SK-N-DZ (cell line): ENCODE data around the gene TAS2R41.
"Not testable (repeated sequence)": the region's sequence is repeated elsewhere in the genome, so short reads cannot be mapped to it uniquely, and the experiment has no call there.

ENCODE experiments used
- DNase-seq: peaks from one replicate; pipeline ENCODE4 v3.0.0-alpha.2; 2015; ENCODE audit warnings: low spot score

Gene TAS2R41

DNA sequence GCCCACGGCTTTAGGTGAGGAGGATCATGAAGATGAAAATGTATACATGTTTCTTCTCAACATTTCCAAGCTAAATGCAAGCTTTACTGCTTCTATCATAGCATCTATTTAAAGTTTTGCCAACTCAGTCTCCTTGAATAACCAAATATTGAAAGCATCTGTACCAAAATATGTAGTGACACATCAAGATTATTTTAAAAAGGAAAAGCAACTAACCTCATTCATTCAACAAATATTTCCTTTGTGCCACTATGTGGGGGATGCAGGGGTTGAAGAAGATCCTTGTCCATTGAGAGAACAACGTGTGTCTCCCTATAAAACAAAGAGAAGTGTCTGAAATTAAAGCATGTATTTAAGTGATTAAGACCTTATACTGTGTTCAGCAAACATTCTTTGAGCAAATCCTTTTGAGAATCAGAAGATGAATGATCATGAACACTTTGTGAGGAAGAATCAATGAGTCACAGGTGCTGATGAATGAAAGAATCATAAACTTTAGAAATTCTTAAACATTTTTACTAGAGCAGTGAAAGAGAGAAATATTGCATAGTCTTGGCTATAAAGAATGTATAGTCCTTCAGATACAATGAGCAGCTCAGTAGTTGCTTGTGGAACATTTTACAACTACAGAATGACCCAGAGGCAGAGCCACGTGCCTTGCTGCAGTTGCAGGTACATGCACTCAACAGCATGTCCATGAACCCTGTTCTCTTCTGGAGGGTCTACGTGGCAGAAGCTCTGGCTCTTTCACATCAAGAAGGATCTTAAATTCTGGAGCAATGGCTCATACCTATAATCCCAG lies 20.5 kb upstream of the TAS2R41 start:
- no peak for DNase-seq

DNA sequence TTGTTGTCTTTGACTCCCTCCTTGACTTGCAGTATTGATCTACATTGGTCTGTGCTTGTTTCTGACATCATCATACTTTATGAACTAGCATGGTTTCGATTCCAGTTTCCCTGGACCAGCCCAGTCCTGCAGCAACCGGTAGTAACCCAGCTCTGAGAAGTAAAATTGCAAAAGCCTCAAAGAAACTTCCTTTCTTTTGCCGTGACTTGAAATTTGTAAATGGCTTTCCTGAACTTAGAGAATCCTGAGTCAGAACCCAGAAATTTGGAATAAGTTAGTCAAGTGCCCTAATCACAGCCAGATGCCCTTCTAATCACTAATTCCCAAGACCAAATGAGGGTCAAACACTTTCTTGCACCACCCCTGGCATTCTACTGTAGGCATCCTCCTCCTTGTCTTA lies 19.4 kb upstream of the TAS2R41 start:
- DNase-seq: no peak

DNA sequence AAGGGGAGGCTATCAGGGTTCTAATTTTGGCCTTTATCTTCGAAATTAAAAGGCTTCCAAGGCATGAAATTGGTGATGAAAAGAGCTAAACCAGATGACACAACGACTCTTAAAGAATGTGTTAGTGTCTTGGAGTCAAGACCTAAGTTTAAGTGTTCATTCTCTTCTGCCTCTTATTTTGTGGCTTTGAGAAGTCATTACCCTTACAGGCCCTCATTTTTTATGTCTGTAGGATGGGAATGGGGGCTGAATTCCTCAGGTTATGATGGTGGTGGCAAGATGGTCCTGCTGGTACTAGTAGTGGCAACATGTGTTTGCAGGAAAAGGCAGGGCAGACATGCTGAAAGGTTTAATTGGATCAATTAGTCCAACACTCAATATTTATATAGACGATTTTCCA lies 19.0 kb upstream of the TAS2R41 start:
- DNase-seq: no peak

DNA sequence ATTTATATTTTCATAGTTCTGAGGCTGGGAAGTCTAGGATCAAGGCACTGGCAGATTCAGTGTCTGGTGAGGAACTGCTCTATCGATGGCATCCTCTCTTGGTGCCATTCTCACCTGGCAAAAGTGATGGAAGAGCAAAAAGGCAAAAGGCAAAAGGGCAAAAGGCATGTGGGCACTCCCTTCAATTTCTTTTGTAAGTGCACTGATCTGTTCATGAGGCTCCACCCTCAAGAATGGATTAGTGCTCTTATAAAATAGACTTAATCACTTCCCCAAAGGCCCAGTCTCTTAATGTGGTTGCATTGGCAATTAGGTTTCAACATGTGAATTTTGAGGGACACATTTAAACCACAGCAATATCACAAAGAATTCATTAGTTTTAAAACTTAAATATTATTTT lies 18.3 kb upstream of the TAS2R41 start:
- DNase-seq: no peak

DNA sequence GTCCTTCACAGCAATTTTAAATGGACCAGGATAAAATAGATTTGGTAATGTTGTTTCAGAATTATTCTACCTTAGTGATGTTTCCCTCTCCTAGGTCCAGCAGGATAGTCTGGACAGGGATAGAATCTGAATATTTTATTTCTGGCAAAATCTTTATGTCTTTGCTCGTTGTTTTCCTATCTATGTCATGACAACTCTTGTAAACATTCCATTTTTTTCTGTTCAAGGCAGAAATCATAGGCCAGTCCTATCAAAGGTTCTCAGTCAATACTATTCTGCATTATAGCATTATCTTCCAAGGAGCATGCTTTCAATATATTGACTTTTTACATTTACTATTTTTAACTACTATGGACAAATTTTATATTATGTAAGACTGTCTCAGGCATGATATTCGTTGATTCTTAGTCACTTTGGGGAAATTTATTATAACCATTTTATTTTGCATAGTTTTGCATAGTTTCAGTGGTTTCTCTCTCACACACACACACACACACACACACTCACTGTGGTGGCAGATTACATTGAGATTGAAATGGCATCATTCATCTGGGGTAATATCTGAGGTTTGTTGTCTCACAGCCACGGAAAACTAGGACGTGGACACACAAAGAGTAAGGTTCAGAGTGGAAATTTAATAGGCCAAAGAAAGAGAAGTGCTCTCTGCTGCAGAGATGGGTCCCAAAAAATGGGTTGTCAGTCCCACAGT lies 17.2 kb upstream of the TAS2R41 start:
- DNase-seq: no peak

DNA sequence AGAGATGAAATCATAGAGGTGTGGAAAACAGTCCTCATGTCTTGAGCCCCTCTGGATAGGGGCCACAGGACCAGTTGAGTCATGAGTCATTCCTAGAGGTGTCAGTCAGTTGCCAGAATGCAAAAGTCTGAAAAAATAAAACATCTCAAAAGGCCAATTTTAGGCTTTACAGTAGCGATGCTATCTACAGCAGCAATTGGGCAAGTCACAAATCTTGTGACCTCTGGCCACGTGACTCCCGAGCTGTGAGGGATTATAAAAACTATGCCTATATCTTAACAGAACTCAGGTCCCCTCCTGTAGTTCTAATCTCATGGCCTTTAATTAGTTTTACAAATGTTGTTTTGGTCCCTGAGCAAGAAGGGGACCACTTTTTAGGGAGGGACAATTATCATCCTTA lies 15.6 kb upstream of the TAS2R41 start:
- DNase-seq: no peak

DNA sequence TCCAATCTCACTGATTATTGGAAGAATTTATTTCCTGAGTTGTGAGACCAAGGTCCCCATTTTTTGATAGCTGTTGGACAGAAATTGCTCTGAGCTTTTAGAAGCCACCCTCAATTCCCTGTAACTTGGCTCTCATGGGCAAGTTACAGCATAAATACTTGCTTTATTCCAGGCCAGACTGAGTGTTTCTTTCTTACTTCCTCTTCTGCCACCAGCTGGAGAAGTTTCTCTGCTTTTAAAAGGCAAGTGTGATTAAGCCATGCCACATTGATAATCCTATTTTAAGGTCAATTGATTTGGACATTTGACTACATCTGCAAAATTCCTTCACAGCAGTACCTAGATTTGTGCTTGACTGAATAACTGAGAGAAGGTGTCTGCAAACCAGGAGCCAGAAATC lies 14.1 kb upstream of the TAS2R41 start:
- DNase-seq: no peak

DNA sequence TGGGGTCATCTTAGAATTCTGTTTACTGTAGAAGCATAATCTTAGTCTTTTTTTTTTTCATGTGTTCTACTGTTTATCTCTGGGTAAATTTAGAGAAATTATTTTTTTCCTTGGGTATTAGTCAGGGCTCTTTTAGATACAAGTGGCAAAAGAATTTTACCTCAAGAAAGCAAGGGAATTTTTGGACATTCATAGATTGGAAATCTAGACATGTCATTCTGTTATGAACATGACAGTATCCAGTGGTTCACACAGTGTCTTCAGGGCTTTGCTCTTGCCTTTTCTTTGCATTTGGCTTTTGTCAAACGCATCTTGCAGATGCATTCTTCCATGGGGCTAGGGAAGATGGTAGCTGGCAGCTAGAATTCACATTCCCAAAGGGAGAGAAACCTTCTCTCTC lies 13.7 kb upstream of the TAS2R41 start:
- DNase-seq: no peak

DNA sequence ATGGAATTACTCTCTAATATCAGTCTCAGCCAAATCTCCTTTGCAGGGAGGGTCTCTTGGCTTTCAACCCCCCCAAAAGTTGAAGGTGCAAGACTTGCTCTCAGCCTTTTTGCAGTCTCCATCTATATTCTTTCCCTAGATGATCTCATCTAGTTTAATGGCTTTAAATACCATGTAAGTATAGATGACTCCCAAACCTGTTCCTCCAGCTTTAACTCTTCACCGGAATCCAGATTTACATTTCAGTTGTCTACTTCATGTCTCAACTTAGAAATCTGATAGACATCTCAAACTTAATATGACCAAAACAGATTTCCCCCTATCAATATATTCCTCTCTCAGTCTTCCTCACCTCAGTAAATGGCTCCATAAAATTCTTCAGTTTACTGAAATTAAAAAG lies 9.9 kb upstream of the TAS2R41 start:
- no peak for DNase-seq

DNA sequence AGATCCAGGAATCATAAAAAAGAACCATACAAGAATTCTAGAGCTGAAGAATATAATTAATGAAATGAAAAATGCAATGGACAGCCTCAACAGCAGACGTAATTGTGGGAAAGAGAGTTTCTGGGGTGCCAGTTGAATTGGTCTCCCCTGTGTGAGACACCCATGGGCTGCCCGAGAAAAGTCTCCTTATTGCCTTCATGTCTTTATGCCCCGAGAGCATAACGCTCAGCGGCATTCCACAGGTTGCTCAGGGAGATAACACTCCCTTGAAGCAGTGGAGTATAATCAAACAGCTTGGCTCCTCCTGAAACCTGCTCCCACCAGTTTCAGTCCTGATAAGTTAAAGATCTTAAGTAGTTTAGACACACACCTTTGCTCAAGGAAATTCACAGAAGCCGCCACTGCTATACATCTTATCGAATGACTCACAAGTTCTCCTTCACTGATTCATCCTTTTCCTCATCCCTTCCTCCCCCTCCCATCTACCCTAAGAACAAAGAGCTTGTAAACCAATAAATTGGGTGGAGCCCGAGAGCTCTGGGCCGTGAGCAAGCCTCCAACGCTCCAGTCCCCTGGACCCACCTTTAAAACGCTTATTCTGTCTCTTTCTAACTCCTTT lies 5.5 kb upstream of the TAS2R41 start:
- DNase-seq: not testable (repeated sequence)

DNA sequence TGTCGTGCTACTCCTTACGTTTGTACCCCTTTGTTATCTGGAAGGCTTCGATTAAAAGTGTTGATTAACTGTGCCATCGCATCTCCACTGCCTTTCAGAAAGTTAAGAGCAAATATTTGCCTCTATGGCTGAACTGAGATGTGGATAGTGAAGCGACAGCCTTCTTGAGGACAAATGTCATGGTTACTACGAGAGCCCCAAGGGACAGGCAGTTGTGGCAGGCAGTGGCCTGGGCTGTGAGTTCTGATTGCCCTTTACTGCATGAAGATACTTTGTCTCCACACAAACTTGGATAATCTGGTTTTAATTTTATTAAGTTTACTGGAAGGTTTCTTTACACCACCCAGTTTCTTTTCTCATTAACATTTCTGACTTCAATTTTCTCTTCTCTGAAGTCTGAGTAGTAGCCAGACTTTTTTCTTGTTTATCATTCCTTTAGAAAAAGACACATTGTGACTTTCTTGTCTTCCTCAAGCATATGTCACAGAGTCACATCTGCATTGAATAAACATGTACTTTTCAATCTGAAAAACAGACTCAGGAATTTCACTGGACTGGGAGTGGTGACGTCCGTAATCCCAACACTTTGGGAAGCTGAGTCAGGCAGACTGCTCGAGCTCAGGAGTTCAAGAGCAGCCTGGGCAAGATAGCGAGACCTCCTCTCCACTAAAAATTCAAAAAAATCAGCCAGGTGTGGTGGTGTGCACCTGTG lies 1.5 kb downstream of the TAS2R41 start:
- no peak for DNase-seq

DNA sequence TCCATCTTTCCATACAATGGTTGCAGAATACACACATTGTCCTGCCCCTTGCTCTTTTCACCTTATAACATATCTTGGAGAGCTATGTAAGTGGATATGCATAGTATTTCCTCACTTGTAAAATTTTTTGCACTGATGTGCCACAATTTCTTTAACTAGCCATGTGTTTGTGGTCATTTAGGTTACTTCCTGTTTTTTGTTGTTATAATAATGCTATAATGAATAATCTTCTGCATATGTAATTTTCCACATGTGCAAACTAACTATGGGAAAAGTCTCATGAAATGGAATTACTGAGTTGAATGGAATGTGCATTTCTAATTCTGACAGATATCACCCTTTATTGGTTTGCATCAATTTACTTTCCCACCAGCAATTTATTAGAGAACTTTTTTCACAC lies 2.8 kb downstream of the TAS2R41 start:
- DNase-seq: no peak

DNA sequence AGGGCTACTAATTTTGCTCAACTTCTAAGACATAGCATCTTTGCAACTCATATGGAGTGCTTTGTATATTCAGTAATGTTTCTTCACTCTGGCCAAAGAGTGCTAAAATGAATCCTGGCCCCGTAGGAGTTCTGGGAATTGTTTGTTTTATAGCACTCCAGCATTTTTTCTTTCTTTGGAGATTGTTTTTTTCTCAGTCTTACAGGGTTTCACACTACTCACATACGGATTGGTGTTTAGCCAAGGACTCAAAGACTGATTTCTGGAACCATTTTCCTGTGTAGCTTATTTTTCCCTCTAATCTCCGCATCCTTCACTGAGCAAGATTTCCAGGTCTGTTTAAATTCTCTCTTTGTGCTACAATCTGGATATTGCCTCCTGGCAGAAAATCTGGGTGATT lies 6.4 kb downstream of the TAS2R41 start:
- no peak for DNase-seq

DNA sequence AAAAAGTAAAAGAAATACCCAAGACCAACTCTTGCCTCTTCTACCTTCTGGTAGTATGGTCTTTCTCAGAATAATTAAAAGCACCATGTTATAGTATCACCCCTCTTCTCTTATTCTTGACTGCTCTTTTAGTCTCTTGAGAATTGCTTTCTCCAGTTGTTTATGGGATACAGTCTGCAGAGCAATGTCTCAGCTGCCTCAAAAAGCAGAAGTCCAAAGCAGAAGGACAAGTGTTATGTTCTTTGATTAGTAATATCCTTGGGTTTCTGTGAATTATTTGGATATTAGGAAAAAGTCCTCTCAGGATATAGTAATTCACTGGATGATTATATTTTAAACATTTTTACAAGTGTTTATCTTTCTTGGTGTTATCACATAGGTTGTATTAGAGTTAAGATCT lies 7.4 kb downstream of the TAS2R41 start:
- DNase-seq: no peak

DNA sequence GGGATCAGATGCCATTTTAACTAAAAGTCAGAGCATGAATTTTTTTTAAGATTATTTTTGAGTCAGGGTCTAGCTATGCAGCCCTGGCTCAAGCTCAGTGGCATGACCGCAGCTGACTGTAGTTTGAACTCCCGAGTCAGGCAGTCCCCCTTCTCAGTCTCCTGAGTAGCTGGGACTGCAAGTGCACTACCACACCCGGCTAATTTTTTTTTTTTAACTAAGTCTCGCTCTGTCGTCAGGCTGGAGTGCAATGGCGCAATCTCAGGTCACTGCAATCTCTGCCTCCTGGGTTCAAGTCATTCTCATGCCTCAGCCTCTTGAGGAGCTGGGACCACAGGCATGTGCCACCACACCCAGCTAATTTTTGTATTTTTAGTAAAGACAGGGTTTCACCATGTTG lies 7.8 kb downstream of the TAS2R41 start:
- DNase-seq: no peak

DNA sequence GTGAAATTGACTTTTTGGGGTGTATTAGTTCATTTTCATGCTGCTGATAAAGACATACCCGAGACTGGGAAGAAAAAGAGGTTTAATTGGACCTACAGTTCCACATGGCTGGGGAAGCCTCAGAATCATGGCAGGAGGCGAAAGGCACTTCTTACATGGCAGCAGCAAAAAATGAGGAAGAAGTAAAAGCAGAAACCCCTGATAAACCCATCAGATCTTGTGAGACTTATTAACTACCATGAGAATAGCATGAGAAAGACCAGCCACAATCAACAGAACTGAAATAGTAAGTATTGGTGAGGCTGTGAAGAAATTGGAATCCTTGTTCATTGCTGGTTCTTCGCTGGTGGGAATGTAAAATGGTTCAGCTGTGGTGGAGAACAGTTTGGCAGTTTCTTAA lies 8.6 kb downstream of the TAS2R41 start:
- DNase-seq: not testable (repeated sequence)

DNA sequence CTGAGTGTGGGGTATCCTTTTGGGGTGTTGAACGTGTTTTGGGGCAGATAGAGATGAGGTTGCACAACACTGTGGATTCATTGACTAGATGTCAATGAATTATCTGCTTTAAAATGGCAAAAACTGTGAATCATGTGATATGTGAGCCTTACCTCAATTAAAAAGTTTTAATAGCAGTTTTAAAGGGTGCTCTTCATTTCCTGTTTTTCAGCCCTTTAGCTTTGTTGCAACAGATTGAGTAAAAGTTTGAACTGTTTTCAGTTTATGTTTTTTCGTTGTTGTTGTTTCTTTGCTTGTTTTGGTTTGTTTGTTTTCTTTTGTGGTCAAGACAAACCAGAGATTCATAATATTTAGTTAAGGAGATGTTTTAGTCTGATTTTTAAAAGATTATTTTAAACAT lies 9.4 kb downstream of the TAS2R41 start:
- DNase-seq: no peak

DNA sequence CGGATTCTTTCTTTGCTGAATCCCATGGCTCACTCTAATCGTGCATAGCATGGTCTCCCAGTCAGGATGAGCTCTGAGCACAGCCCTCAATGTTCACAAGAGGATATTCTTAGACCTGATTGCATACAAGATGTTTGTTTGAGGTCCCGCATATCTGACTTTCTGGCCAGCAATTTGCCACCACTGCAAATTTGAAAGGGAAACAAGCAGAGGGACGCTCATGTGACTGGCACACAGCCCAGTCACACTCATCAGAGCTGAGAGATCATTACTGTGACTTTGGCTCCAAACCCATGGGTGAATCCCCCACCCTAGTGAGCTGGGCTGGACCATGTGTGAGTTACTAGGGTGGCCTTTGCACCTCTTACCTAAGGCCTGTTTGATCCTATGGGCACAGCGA lies 9.9 kb downstream of the TAS2R41 start:
- no peak for DNase-seq

DNA sequence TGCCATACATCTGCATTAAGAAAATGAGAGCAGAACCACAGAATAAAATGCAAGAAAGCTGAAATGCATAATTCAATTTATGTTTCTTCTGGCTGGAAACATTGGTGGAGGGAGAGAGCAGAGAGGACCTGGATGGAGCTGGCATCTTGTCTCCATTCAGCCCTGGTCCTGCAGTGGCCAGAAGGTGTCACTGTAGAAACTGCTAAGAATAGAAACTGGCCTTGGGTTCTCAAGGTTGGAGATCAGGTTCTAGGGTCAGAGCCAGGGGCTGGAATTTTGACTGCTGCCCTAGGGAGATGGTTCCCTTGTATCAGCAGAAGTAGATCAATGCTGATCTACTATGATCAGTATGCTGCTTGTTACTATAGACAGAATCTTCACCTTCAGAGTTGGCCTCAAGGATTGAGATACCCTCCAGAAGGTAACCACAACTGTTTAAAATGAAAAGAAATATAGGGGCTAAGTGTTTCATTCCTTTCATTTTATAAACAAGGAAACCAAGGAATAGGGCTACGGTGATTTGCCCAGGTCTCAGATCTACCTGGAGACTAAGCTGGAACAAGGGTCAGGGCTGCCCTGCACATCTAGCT lies 13.1 kb downstream of the TAS2R41 start:
- no peak for DNase-seq

DNA sequence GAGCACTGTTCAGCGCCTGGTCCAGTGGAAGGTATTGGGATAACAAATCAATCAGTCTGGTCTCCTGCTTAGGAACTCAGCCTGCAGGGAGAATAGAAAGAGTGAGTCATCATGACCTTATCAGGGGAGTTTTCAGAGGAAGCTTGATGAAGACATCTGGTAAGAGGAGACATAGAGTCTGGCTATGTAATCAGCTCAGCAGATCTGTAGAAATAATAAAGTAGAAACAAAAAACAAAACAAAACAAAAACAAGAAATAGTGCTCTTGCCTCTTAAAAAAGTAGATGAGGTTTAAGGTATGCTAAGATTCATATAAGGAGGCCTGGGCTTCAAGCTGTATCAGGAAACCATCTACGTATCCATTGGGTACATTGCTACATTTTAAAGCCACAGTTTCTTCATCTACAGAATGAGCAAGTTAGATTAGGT lies 14.4 kb downstream of the TAS2R41 start:
- no peak for DNase-seq

DNA sequence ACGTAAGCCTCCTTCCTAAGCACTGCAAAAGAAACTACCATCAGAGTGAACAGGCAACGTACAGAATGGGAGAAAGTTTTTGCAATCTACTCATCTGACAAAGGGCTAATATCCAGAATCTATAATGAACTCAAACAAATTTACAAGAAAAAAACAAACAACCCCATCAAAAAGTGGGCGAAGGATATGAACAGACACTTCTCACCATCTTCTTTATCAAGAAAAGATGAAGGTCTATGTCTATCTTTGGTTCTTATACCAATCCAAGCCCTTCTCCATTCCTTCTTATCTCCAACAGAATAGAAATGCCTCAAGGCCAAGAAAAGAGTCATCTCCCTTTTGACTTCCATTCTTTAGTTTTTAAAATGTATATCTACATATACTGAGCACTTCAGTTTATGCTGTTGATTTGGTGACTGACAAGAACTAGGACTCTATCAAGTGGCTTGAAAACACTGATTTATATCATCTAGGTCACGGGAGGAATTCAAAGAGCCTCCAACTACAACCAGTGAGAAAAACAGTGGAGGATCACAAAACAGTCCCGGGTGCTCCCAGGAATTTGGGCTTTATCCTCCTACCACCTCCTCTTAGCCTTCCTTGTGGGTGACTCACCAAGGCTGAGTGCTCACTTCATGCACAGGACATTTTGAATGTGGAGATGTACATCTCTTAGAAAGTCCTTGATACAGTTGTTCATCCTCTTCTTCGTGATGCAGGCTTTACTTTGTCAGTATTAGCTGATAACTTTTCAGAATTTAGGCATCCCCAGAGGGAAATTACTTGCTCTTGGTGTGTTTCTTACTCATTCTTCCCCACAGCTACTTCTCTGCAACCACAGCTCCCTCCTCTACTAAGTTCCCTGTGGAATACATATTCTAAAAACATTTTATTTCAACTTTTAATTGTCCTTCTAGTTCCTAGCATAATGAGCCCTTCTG lies 15.4 kb downstream of the TAS2R41 start:
- DNase-seq: no peak
